Measurements from ENCODE around the gene PLD1. TPM values are rescaled to one million over a fixed set of nuclear protein-coding genes. Genes with fewer than 3 reads are reported as not detected.

The PLD1 gene
- total RNA-seq, 1 experiment from 2014 or later = 33.5 TPM

Other genes with a start within 250 kb of the PLD1 start
- not detected in 2 replicates for gene TMEM212, start 32.9 kb upstream of the PLD1 start, total RNA-seq (2014; rRNA removed; shearing (Covaris generic))
- gene FNDC3B, start 229.1 kb upstream of the PLD1 start, total RNA-seq (2014; rRNA removed; shearing (Covaris generic)) = 46.3 and 51.4 TPM in 2 replicates